Stimulated activated naive CD8-positive, alpha-beta T cell treated with anti-CD3 and anti-CD28 coated beads, Interleukin-15, Interleukin-2, amounts not matched to agents 100 U/mL and 50 U/mL, for 24 hours (primary cell): Measurements from ENCODE around the gene MISP.
"Not testable (repeated sequence)": the region's sequence is repeated elsewhere in the genome, so short reads cannot be mapped to it uniquely, and the experiment has no call there.

ENCODE experiments used
- ATAC-seq: fragments of 150-1000 bp; cut with Tn5 transposase; one replicate; pipeline ENCODE4 v1.10.0; 2021
- DNase-seq: peaks from one replicate; pipeline ENCODE4 v3.0.0; 2021

The MISP gene, protein sequence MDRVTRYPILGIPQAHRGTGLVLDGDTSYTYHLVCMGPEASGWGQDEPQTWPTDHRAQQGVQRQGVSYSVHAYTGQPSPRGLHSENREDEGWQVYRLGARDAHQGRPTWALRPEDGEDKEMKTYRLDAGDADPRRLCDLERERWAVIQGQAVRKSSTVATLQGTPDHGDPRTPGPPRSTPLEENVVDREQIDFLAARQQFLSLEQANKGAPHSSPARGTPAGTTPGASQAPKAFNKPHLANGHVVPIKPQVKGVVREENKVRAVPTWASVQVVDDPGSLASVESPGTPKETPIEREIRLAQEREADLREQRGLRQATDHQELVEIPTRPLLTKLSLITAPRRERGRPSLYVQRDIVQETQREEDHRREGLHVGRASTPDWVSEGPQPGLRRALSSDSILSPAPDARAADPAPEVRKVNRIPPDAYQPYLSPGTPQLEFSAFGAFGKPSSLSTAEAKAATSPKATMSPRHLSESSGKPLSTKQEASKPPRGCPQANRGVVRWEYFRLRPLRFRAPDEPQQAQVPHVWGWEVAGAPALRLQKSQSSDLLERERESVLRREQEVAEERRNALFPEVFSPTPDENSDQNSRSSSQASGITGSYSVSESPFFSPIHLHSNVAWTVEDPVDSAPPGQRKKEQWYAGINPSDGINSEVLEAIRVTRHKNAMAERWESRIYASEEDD

DNA sequence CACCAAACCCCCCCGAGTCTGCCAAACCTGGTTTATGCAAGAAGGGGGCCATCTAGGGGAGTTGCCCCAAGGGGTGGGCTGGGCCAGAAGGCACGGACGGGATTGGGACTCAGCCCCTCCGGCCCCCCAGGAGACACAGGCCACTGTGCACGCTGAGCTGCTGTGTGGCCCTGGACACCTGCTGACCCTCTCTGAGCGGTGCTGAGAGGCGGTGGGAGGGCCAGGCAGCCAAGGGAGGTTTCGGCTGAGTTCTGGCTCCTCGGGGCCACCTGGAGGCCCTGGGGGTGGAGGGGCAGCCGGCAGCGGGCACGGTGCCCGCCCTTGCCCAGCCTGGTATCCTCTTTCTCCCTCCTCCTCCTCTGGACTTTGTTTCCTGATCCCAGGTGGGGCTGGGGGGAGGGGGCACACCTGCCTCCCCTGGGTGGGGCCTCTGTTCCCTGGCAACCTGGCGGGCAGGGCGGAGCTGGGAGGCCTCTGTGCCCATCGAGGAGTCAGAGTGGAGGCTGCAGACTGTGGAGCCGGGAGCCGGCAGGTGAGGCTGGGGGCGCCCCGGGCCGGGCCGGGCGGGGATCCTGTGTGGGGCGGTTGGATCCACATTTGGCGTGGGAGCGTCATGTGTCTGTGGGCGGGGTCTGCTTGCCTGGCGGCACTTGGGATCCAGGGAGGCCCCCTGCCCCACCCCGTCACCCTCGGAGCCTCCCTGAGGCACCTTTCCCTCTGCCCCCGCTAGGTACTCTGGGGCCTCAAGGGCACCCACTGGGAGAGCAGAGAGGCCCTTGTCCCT, at the start of gene MISP:
MISP (plus strand) TSS at position 473 of the 784 bp plus-strand sequence. CDS start 5,835 bp downstream, outside the sequence.
- ATAC-seq: no peak
- no peak for DNase-seq

- ATAC-seq, DNase-seq: not testable (repeated sequence)
These were observed 48.1 kb upstream of the MISP start for GRCh38 chr19:702847-703246.

DNA sequence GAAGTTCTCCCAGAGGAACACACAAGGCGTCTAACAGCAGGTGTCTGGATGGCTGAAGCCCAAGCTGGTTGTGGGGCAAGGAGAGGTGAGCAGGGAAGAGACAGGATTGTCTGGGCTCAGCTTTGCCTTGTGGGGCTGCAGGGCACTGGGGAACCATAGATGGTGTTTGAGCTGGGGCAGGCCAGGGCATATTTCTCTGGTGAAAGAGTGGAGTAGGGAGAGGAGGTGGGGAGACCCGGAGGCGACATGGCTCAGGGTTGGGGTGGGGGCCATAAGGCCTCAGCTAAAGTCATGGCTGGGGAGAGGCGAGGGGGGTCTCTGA, 47.6 kb upstream of the MISP start:
- no peak for DNase-seq
- no peak for ATAC-seq

DNA sequence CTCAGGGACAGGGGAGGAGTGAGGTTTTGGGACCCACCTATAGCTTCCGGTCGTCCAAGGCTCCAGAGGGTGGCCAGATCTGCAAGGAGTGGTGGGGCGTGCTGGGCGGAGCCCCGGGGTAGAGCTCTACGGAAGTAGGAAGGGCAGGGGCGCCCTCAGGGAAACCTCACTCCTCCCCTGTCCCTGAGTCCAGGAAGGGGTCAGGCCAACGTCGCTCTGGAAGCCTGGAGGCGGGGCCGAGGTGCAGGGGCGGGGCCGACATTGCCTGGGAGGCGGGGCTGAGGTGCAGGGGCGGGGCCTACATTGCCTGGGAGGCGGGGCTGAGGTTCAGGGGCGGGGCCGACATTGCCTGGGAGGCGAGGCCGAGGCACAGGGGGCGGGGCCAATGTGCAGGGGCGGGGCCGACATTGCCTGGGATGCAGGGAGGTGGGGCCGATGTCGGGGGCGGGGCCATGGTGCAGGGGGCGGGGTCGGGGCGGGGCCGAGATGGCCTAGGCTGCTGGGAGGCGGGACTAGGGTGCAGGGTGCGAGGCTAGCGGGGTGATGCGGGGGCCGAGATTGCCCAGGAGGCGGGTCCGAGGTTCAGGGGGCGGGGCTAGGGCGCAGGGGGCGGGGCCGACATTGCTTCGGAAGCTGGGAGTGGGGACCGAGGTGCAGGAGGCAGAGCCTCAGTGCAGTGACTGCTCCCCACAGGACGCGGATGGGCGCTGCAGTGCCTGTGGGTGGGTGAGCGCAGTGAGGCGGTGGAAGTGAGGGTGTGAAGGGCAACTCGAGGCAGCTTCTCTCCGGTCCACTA, 47.1 kb upstream of the MISP start:
- ATAC-seq (peak; percentile 62), DNase-seq (peak; percentile 76)

GRCh38 chr19:704447-704741, 46.5 kb upstream of the MISP start:
- ATAC-seq: no peak

GRCh38 chr19:708154-709143, 42.5 kb upstream of the MISP start, which contains the start of gene PALM:
Gene PALM, plus strand, starts transcription at chr19:708935. Its CDS starts 212 bp downstream, at chr19:709147.
- ATAC-seq: no peak
- no peak for DNase-seq

More at GRCh38 chr19:704447-704741, 46.5 kb upstream of the MISP start:
- no peak for DNase-seq

- DNase-seq: no peak
- ATAC-seq: no peak
These were observed 41.5 kb upstream of the MISP start for GRCh38 chr19:709196-709964.

DNA sequence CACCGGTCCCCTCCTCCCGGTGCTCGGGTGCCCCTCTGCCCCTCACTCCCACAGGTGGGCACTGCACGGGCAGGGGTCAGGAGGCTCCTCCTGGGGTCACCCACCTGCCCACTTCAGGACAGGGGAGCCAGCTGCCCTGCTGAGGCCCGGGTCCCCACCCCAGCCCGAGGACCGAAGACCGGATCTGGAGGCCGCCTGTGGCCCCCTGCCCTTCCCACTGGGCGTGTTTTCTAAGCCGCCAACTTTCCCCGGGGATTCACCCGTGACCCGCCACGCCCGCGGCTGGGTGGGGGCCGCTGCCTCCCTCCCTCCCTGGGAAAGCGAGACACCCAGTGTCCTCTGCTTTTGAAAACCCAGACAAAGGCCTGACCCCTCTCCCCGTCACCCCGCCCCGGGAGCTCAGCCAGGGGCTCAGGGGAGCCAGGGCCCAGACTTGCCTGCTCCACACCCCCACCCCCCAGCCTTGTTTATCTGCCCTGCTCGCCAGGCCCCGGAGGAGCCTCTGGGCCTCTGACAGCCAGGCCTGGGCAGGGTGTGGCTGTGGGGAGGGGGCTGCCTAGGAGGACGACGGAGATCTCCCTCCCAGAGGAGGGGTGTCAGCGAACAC, 40.8 kb upstream of the MISP start:
- DNase-seq: no peak
- ATAC-seq: no peak

GRCh38 chr19:710767-711166, 40.1 kb upstream of the MISP start:
- ATAC-seq (no peak), DNase-seq (no peak)

DNA sequence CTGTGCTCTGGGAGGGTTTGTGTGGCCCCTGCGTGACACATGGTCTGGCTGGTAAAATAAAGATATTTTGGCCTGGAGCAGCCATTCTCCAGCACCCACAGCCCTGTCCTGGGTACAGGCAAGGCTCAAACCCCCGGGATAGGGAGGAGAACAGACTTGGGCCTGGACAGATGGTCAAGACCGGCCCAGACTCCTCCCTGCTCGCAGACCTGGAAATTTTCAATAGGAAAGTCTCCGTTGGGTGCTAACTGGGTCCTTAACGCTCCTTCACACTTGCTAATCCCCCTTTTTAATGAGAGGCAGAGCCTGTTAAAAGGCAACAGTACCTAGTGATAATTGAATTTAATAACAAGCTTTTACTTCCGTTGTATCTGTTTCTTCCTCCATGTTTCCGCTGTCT, 39.7 kb upstream of the MISP start:
- no peak for ATAC-seq
- DNase-seq: no peak

DNA sequence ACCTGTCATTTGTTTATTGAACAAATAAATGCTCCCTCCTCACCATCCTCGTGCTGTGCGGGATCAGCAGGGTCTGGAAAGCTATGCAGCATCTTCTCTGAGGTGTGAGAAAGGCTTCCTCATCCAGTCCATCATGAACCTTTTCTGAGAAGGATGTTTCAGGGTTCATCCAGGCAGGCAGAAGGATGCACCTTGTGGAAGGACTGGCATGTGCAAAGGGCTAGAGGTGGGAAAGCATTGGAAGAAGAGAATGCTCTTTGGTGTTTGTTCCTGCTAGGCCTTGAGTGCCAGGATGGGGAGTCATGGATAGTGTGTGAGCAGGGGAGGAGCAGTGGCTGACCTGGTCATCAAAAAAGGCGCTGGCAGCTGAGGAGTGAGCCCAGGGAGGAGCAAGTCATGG, 35.6 kb upstream of the MISP start:
- DNase-seq (no peak), ATAC-seq (no peak)

DNA sequence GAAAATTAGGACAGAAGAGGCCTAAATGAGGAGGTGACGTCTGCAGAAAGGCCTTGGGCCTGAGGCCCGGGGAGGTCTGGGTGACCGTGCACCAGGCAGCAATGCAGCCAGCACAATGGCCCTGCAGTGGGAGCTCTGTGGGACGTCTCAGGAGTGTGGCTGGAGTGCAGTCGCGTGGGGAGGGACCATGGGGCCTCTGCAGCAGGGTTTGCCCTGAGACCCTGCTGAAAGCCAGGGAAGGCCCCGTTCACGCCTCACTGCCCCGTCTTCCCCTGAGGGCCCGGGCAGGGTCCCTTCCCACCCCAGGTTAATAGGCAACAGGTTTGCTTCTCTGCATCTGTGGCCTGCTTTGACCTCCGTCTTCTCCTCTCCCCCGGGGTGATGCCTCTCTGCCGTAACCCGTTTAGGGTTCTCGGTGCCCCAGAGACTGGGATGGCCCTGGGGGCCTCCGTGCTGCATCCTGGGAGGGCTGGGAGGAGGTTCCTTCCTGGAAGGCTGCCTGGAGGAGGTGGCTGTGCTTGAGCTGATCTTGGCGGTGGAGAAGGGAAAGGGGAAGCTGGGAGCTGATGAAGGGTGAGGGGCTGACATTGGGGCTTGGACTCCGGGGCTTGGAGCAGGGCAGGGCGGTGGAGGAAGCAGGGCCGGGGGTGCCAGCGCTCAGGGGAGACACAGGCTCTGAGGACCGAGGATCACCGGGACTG, 32.5 kb upstream of the MISP start:
- ATAC-seq (no peak), DNase-seq (no peak)

DNA sequence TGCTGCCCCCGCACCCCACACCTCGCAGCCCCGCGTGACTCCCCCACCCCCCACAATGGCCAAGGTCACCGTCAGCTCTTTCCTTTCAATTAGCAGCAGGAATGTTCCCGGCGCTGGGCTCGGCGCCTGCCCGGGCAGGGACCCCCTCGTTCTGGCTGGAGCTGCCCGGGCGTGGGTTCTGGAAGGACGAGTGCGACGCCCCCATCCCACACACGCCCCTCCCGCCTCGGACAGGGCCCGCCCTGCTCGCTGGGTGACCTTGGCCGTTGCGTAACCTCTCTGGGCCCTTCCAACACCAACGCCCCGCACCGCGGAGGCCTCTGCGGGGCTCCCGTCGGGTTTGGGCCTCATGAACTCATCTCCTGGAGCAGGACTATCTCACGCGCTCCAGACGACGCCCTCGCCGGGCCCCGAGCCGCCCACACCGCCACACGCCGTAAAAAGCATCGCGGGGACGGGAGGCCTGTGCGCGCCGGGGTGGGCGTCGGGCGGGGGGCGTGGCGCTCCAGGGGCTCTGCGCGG, 31.9 kb upstream of the MISP start:
- DNase-seq: no peak
- ATAC-seq: no peak

GRCh38 chr19:719636-720344, 31.1 kb upstream of the MISP start:
- no peak for DNase-seq
- ATAC-seq: no peak

GRCh38 chr19:720345-721160, 30.4 kb upstream of the MISP start:
- DNase-seq (no peak), ATAC-seq (no peak)

DNA sequence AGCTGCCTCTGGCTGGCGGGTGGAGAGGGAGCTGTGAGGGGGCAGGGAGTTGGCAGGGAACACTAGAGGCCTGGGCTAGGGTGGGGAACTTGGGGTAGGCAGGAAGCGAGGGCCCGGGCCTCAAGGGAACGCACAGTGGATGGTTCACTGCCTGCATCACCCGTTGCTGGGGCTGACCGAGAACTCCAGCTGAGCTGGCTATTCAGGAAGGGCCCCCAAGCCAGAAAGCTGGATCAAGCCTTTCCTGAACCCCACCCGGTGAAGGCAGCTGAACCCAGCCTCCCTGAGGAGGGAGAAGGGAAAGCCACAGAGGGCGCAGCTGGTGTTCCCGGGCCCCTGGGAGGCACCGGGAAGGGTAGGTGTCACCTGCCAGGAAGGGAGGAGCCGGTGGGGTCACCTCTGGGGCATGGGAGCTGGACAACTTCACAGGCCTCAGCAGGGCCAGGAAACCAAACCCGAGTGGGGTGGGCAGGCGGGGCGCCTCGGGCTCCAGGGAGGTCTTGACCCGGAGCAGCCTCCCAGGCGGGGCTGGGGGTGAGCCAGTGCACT, 28.3 kb upstream of the MISP start:
- DNase-seq: no peak
- ATAC-seq: no peak

GRCh38 chr19:723247-723646, 27.7 kb upstream of the MISP start:
- ATAC-seq (no peak), DNase-seq (no peak)
